Progenitor cell of endocrine pancreas (in vitro differentiated cells): ENCODE data around the gene MORC4. TPM values are rescaled to one million over a fixed set of nuclear protein-coding genes. Genes with fewer than 3 reads are reported as not detected.
"Not testable (repeated sequence)": the region's sequence is repeated elsewhere in the genome, so short reads cannot be mapped to it uniquely, and the experiment has no call there.

ENCODE experiments used
- DNase-seq: peaks from one replicate; pipeline ENCODE4 v3.0.0; 2021; ENCODE audit warnings: low spot score; ENCODE audit not compliant: unreplicated experiment
- H3K27ac Mint-ChIP-seq: 2 replicates; pipeline ENCODE4 v1.8.0; 2021; ENCODE audit warnings: mild to moderate bottlenecking, moderate library complexity, mixed read lengths
- H3K27me3 Mint-ChIP-seq: 2 replicates; pipeline ENCODE4 v1.8.0; 2021; ENCODE audit warnings: mixed read lengths
- H3K36me3 Mint-ChIP-seq: 2 replicates; pipeline ENCODE4 v1.8.0; 2022; ENCODE audit warnings: mixed read lengths; ENCODE audit not compliant: insufficient read depth
- H3K4me1 Mint-ChIP-seq: 2 replicates; pipeline ENCODE4 v1.8.0; 2021; ENCODE audit warnings: low read depth, mixed read lengths
- H3K4me3 Mint-ChIP-seq: 2 replicates; pipeline ENCODE4 v1.8.0; 2021; ENCODE audit warnings: low read depth, mild to moderate bottlenecking, moderate library complexity, mixed read lengths
- H3K9me3 Mint-ChIP-seq: 2 replicates; pipeline ENCODE4 v1.8.0; 2021; ENCODE audit warnings: low read depth, mixed read lengths
- total RNA-seq: library from RNA; stranded (reverse); gene quantifications from 2 replicates; pipeline ENCODE4 v1.2.1, GENCODE V29; 2021
- TF ChIP-seq, protein P1 (sequence below): fragments of 200-600 bp; sonication (generic); IDR thresholded peaks from one replicate; pipeline ENCODE4 v1.5.0; 2021; ENCODE audit warnings: antibody characterized with exemption, mild to moderate bottlenecking; ENCODE audit not compliant: unreplicated experiment

The MORC4 gene
- total RNA-seq, 1 donor from 2014 or later: 15.8 TPM

DNA sequence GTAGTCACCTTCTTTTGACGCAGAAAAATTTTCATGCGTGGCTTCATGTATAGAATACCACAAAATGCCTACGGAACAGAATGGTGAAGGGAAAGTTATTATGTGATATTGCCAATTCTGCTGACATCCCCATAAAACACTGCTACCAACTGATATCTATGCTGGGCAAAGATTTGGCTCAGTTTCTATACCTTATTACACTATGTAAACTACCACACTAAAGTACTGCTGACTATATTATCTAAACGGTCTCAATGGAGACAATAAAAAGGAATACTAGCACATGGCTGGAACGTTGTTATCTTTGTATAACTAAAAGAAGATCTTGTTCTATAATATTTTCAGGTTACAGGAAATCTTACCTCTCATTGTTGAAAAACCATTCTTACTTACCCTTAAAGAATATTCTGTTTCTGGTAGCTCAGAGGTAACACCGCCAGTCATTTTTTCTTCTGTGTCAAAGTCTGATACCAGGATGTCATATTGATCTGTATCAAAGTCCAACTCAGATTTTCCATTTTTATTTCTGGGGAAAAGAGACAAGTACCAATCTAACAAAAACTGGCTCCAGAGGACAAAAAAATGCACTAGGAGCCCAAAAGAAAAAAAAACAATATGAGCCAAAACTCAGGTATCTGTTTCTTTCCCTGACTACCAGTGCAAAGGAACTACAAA is 18.9 kb downstream of the MORC4 start:
- Mint-ChIP-seq H3K27ac (no peak overlapping the region), H3K27me3 (no peaks in the 10 kb centered on the region), H3K36me3 (no peaks in the 10 kb centered on the region), H3K4me3 (no peak overlapping the region), H3K9me3 (no peaks in the 10 kb centered on the region), H3K4me1 (no peaks in the 10 kb centered on the region)
- TF ChIP-seq, protein P1, sequence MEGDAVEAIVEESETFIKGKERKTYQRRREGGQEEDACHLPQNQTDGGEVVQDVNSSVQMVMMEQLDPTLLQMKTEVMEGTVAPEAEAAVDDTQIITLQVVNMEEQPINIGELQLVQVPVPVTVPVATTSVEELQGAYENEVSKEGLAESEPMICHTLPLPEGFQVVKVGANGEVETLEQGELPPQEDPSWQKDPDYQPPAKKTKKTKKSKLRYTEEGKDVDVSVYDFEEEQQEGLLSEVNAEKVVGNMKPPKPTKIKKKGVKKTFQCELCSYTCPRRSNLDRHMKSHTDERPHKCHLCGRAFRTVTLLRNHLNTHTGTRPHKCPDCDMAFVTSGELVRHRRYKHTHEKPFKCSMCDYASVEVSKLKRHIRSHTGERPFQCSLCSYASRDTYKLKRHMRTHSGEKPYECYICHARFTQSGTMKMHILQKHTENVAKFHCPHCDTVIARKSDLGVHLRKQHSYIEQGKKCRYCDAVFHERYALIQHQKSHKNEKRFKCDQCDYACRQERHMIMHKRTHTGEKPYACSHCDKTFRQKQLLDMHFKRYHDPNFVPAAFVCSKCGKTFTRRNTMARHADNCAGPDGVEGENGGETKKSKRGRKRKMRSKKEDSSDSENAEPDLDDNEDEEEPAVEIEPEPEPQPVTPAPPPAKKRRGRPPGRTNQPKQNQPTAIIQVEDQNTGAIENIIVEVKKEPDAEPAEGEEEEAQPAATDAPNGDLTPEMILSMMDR: no peak
- no peak for DNase-seq

DNA sequence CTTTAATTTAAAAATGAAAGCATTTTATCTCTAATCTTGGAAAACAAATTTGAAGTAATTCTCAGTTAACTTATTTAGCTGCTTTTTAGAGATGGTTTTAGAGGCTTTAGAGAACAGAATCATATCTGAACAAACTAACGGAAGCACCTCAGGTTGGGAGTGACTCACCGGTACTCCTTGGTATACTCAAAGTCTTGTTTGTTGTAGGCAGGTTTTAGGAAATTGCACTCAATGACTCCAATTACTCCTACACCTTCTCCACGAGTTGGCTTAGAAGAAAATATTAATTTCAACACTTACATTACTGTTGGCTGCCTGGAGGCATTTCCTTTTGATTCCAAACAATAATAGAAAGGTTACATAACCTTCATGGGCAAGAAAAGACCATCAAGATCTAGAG is 23.6 kb downstream of the MORC4 start:
- H3K4me1 Mint-ChIP-seq: no peaks in the 10 kb centered on the region
- no peaks in the 10 kb centered on the region for H3K27me3 Mint-ChIP-seq
- H3K4me3 Mint-ChIP-seq: no peak overlapping the region
- H3K9me3 Mint-ChIP-seq: peaks cover 11% of the 10 kb centered on the region
- H3K36me3 Mint-ChIP-seq: peaks cover 7% of the 10 kb centered on the region
- TF ChIP-seq, protein P1: no peak
- no peak overlapping the region for H3K27ac Mint-ChIP-seq
- DNase-seq: no peak

DNA sequence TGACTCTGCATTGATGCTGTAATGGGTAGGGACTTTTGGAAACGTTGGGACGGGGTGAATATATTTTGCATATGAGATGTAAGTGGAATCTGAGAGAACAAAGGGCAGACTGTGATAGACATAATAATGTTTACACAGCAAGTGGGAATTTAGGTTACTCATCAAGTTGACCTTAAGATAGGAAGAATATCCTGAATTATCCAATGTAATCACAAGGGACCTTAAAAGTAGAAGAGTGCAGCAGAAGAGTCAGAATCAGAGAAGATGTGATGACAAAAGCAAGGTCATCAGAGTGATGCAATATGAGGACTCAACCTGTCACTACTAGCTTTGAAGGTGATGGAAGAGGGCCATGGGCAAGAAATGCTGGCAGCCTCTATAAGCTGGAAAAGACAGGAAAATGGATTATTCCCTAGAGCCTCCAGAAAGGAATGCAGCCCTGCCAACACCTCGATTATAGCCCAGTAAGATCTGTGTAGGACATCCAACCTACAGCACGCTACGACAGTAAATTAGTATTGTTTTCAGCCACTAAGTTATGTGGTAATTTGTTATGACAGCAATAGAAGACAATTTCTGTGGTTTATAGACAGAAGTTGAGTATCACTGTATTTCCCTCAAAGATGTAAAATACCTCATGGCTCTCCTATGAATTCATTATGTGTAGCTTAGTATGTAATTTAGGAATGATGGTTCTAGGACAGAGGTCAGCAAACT is 26.4 kb downstream of the MORC4 start:
- Mint-ChIP-seq H3K36me3 (peaks cover 25% of the 10 kb centered on the region), H3K27ac (no peak overlapping the region), H3K4me1 (no peaks in the 10 kb centered on the region), H3K4me3 (no peak overlapping the region), H3K27me3 (no peaks in the 10 kb centered on the region), H3K9me3 (peaks cover 31% of the 10 kb centered on the region)
- TF ChIP-seq, protein P1: no peak
- DNase-seq: no peak

DNA sequence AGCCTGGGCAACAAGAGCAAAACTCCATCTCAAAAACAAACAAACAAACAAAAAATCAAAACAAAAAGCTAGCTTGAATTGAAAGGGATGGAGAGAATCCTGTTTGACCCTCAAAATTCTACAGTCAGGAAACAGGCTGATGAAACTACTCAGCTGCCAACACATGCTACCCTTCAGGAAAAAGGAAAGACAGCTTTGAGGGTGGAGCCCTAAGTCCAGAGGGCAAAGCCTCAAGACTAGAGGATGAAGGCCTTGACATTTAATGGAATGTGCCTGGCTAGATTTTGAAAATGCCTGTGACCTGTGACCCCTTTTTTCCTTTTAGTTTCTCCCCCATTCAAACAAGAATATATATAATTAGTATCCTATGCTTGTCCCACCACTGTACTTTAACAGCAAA is 27.1 kb downstream of the MORC4 start:
- no peaks in the 10 kb centered on the region for H3K4me1 Mint-ChIP-seq
- peaks cover 29% of the 10 kb centered on the region for H3K36me3 Mint-ChIP-seq
- no peak overlapping the region for H3K4me3 Mint-ChIP-seq
- H3K9me3 Mint-ChIP-seq: peaks cover 36% of the 10 kb centered on the region
- no peak overlapping the region for H3K27ac Mint-ChIP-seq
- H3K27me3 Mint-ChIP-seq: no peaks in the 10 kb centered on the region
- TF ChIP-seq, protein P1: no peak
- DNase-seq: no peak

DNA sequence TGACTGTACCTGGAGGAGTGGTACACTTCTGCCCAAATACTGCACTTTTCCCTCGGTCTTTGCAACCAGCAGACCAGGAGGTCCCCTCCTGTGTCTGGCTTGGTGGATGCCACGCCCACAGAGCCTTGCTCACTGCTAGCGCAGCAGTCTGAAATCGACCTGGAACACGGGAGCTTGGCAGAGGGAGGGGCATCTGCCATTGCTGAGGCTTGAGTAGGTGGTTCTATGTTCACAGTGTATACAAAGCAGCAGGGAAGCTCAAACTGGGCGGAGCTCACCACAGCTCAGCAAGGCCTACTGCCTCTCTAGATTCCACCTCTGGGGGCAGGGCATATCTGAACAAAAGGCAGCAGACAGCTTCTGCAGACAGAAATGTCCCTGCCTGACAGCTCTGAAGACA is 33.5 kb downstream of the MORC4 start:
- not testable (repeated sequence) for H3K27me3 Mint-ChIP-seq, H3K4me1 Mint-ChIP-seq, H3K4me3 Mint-ChIP-seq, H3K27ac Mint-ChIP-seq, DNase-seq
- H3K9me3 Mint-ChIP-seq: peaks cover 52% of the 10 kb centered on the region
- H3K36me3 Mint-ChIP-seq: peaks cover 34% of the 10 kb centered on the region

DNA sequence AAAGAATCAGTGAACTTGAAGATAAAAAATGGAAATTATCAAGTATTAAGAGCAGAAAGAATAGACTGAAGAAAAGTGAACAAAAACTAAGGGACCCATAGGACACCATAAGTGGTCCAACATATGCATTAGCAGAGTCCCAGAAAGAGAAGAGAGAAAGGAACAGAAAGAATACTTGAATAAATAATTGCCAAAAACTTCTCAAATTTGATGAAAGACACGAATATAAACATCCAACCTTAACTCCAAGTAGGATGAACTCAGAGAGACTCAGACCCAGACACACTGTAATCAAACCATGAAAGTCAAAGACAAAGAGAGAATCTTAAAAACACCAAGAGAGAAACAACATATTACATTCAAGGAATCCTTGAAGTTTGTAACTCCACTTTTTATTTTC is 35.7 kb downstream of the MORC4 start:
- Mint-ChIP-seq H3K27me3 (no peaks in the 10 kb centered on the region), H3K36me3 (peaks cover 23% of the 10 kb centered on the region), H3K27ac (no peak overlapping the region), H3K9me3 (peaks cover 39% of the 10 kb centered on the region), H3K4me1 (no peaks in the 10 kb centered on the region), H3K4me3 (no peak overlapping the region)
- DNase-seq: no peak
- TF ChIP-seq, protein P1: no peak
